Panc1 (cell line): ENCODE results near the gene KRT82. TPM values are rescaled to one million over a fixed set of nuclear protein-coding genes. Genes with fewer than 3 reads are reported as not detected.

Experiments
- ATAC-seq: fragments of 200-7000 bp; cut with Tn5 transposase; 2 replicates; pipeline ENCODE4 v1.9.1; 2020; ENCODE audit warnings: mild to moderate bottlenecking, moderate library complexity
- BruUV-seq: library from RNA; stranded (reverse); fragments of 400-500 nt; replicated peaks from 2 replicates; lab custom pipeline; 2021; lab: Mats Ljungman, UMichigan
- CTCF ChIA-PET: fragments of 300-600 bp; sonication (Branson Sonifier 250); formaldehyde crosslinking; loops from one replicate; lab custom pipeline; 2022; ENCODE audit warnings: antibody characterized with exemption; lab: Charles Lee
- POLR2A ChIA-PET: fragments of 300-600 bp; sonication (Branson Sonifier 250); formaldehyde crosslinking; loops from one replicate; lab custom pipeline; 2022; ENCODE audit warnings: antibody characterized with exemption; lab: Charles Lee
- DNase-seq: peaks from one replicate; pipeline ENCODE4 v3.0.0-alpha.2; 2010; ENCODE audit warnings: low read depth, low spot score
- H3K27ac ChIP-seq: 2 replicates; pipeline ENCODE4 v1.5.1; 2011; ENCODE audit warnings: mild to moderate bottlenecking, low read length, inconsistent platforms
- H3K27me3 ChIP-seq: fragments of 200-500 bp; sonication (Bioruptor generic); 2 replicates; pipeline ENCODE4 v1.6.0; 2014; ENCODE audit warnings: low read length, inconsistent platforms; ENCODE audit not compliant: control insufficient read depth, insufficient read depth
- H3K36me3 ChIP-seq: fragments of 200-500 bp; sonication (Bioruptor generic); 2 replicates; pipeline ENCODE4 v1.5.1; 2014; ENCODE audit warnings: inconsistent platforms, mild to moderate bottlenecking, low read length, moderate library complexity; ENCODE audit not compliant: control insufficient read depth, insufficient read depth
- H3K4me1 ChIP-seq: 2 replicates; pipeline ENCODE4 v1.5.1; 2011; ENCODE audit warnings: inconsistent platforms, mild to moderate bottlenecking, low read length, moderate library complexity; ENCODE audit not compliant: control insufficient read depth, insufficient read depth
- H3K4me3 ChIP-seq, 2 experiments: 2 replicates each; pipeline ENCODE4 v1.5.1; 2011 to 2012; ENCODE audit warnings: low read depth in 2 of 2, low read length in 2 of 2, mild to moderate bottlenecking in 2 of 2, inconsistent platforms in 1 of 2, moderate library complexity in 1 of 2
- H3K9me3 ChIP-seq: fragments of 200-500 bp; sonication (Bioruptor generic); 2 replicates; pipeline ENCODE4 v1.5.1; 2014; ENCODE audit warnings: low read depth, mild to moderate bottlenecking, inconsistent platforms, low read length, moderate library complexity; ENCODE audit not compliant: control insufficient read depth, insufficient read depth
- POLR2AphosphoS5 ChIP-seq: IDR thresholded peaks from 2 replicates; pipeline ENCODE4 v1.6.1; 2012; ENCODE audit warnings: mild to moderate bottlenecking, low read depth, low read length, moderate library complexity
- REST ChIP-seq, 2 experiments: IDR thresholded peaks; 2 replicates each; pipeline ENCODE4 v1.6.1; 2011 to 2012; ENCODE audit warnings: low read depth in 2 of 2, control low read depth in 1 of 2, low read length in 1 of 2, mild to moderate bottlenecking in 1 of 2, moderate library complexity in 1 of 2; ENCODE audit not compliant: insufficient read depth in 1 of 2
- SIN3A ChIP-seq: IDR thresholded peaks from 2 replicates; pipeline ENCODE4 v1.6.1; 2012; ENCODE audit warnings: low read depth, mild to moderate bottlenecking, low read length, moderate library complexity, borderline replicate concordance; ENCODE audit not compliant: insufficient read depth
- TCF7L2 ChIP-seq: IDR thresholded peaks from 2 replicates; pipeline ENCODE4 v1.6.1; 2011; ENCODE audit warnings: mild to moderate bottlenecking, low read depth, low read length, inconsistent platforms
- in situ Hi-C: cut with HindIII; loops from 2 replicates; pipeline ENCODE4 v1.10.0; 2016; ENCODE audit warnings: low sequenced_read_pairs, low pct_unique_long_range_greater_than_20kb
- intact Hi-C: fragments of 100-400 bp; cut with micrococcal nuclease; formaldehyde crosslinking; loops from one replicate; pipeline ENCODE4 v1.10.0; 2022; ENCODE audit not compliant: unreplicated experiment
- total RNA-seq: library from RNA; stranded (reverse); gene quantifications from one replicate; pipeline ENCODE4 v1.2.1, GENCODE V29; 2021; ENCODE audit not compliant: unreplicated experiment
- TF ChIP-seq, protein P1 (sequence below): fragments of 450-650 bp; IDR thresholded peaks from 2 replicates; pipeline ENCODE4 v1.5.1; 2017; ENCODE audit warnings: mild to moderate bottlenecking

The KRT82 gene
- total RNA-seq, 1 experiment from 2014 or later: not detected

DNA sequence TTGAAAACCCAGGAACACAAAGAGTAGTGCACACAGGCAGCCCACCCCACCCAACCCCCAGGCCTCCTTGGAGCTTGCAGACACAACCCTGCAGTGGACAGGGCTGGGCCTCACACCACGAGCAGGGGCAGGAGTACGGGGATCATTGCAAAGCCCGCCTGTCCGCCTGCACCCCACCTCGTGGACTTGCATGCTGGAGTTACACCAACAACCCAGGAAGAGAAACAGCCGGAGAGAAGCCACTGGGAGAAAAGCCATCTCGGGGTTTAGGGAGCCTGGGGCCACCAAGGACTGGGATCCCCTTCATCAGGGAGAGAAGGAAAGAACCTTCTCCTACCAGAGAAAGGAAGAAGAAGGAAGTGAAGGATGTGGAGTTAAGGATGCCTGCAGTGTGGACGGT, 28.9 kb downstream of the KRT82 start:
- ChIA-PET POLR2A (no interaction called here), CTCF (no interaction called here)
- DNase-seq (no peak), ATAC-seq (no peak)
- BruUV-seq: no TSS peak
- TF ChIP-seq SIN3A (no peak), TCF7L2 (no peak), POLR2AphosphoS5 (no peak)
- intact Hi-C loops (loop anchor here (10.0 kb wide), 1 partner anchor 222 kb away; no protein-coding TSS in a partner anchor), in situ Hi-C loops (no loop called here)
- Histone ChIP-seq H3K9me3 (no peaks in the 10 kb centered on the region), H3K27ac (no peak overlapping the region), H3K4me1 (no peaks in the 10 kb centered on the region), H3K4me3 (no peak overlapping the region), H3K27me3 (no peaks in the 10 kb centered on the region), H3K36me3 (no peaks in the 10 kb centered on the region)

DNA sequence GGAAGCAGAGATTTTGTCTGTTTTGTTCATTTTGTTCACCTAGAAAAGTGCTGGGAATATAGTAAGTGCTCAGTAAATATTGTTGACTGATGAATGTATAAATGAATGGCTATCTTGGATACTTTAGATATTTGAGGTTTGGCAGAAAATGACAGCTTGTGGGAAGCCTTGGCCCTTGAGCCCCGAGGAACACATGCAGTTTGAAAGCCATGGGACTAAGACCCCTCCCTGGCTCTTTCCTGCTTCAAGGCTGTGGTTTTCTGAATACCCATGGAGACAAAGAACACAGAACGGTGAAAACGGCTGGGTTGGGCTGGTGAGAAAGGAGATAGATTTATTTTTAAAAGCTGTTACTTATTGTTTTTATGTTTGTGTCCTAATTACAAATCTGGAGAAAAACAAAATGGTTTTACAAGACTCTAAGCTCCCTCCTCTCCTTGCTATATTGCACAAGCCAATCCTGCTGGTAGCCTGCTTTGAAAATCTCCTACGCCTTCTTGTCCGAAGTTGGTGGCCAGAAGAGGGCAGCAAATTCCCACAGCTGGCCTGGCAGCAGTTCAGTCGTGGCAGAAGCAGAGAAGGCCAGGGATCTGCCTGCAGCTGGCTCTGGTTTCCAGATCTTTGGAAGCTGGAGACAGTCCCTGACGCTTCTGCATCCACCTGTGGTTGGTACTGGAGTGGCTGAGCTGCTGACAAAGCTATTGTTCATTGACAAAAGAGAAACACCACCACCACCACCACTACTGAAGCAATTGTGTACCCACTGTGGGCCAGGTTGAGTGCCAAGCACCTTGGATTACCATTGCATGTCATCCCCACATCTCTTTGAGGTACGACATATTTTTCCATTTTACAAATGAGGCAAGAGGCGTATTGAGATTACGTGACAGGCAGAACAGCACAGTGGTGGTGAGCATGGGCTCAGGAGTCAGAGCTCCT, 33.6 kb downstream of the KRT82 start:
- DNase-seq (peak; percentile 71), ATAC-seq (peak; percentile 95)
- H3K27ac ChIP-seq: no peak overlapping the region
- ChIA-PET POLR2A (no interaction called here), CTCF (interaction anchor here (0.5 to 2.6 kb wide), 8 partner anchors 25 to 507 kb away, joined by 3 to 19 read pairs (median 4); no protein-coding TSS in a partner anchor)
- H3K36me3 ChIP-seq: no peaks in the 10 kb centered on the region
- TF ChIP-seq TCF7L2: no peak
- TF ChIP-seq, protein P1, sequence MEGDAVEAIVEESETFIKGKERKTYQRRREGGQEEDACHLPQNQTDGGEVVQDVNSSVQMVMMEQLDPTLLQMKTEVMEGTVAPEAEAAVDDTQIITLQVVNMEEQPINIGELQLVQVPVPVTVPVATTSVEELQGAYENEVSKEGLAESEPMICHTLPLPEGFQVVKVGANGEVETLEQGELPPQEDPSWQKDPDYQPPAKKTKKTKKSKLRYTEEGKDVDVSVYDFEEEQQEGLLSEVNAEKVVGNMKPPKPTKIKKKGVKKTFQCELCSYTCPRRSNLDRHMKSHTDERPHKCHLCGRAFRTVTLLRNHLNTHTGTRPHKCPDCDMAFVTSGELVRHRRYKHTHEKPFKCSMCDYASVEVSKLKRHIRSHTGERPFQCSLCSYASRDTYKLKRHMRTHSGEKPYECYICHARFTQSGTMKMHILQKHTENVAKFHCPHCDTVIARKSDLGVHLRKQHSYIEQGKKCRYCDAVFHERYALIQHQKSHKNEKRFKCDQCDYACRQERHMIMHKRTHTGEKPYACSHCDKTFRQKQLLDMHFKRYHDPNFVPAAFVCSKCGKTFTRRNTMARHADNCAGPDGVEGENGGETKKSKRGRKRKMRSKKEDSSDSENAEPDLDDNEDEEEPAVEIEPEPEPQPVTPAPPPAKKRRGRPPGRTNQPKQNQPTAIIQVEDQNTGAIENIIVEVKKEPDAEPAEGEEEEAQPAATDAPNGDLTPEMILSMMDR: peak; percentile 93
- no peaks in the 10 kb centered on the region for H3K27me3 ChIP-seq
- H3K9me3 ChIP-seq: no peaks in the 10 kb centered on the region
- intact Hi-C loops (loop anchor here (5.0 to 10.0 kb wide), 2 partner anchors 218 to 505 kb away; no protein-coding TSS in a partner anchor), in situ Hi-C loops (no loop called here)
- H3K4me3 ChIP-seq: no peak overlapping the region
- no TSS peak for BruUV-seq
- no peaks in the 10 kb centered on the region; the same call in 1 of the 2 replicates for H3K4me1 ChIP-seq

DNA sequence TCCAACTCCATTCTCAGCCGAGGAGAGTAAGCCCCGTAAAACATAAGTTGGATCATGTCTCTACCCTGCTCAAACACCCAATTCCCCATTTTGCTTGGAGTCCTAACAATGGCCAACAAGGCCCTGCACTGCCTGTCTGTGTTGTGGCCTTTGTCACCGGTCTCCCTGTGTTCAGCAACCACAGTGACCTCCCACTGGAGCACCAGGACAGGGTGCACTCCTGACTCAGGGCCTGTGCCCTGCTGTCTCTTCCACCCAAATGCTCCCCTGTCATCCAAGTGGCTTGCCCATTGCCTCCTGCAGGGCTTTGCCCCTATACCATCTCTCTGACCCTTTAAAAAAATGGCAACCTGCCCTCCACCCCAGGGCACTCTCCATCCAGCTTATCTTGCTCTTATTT, 34.4 kb downstream of the KRT82 start:
- in situ Hi-C loops: no loop called here
- H3K4me1 ChIP-seq: no peaks in the 10 kb centered on the region; the same call in 1 of the 2 replicates
- CTCF ChIA-PET: interaction anchor here (0.7 to 2.1 kb wide), 4 partner anchors 24 to 499 kb away, joined by 3 to 6 read pairs (median 4); no protein-coding TSS in a partner anchor

More for the DNA sequence above, 34.4 kb downstream of the KRT82 start:
- intact Hi-C loops: loop anchor here (5.0 to 10.0 kb wide), 2 partner anchors 217 to 506 kb away; no protein-coding TSS in a partner anchor
- H3K4me3 ChIP-seq: no peak overlapping the region
- no peaks in the 10 kb centered on the region for H3K27me3 ChIP-seq
- DNase-seq (no peak), ATAC-seq (no peak)
- no peak overlapping the region for H3K27ac ChIP-seq
- POLR2A ChIA-PET: no interaction called here
- TF ChIP-seq, protein P1: no peak
- no peak for TF ChIP-seq POLR2AphosphoS5
- no peak for TF ChIP-seq REST (IDR thresholded peaks at IDR 0.05; ENCODE audit: insufficient read depth in 1 of 2, low read depth in 2 of 2, low read length in 1 of 2)
- TF ChIP-seq SIN3A: no peak
- TF ChIP-seq TCF7L2: no peak
- BruUV-seq: no TSS peak
- no peaks in the 10 kb centered on the region for H3K36me3 ChIP-seq
- no peaks in the 10 kb centered on the region for H3K9me3 ChIP-seq
